Measurements from ENCODE around the gene XYLT1.
A peak's percentile ranks its signal among the peaks of the same experiment; 100 is the strongest.

The XYLT1 gene

DNA sequence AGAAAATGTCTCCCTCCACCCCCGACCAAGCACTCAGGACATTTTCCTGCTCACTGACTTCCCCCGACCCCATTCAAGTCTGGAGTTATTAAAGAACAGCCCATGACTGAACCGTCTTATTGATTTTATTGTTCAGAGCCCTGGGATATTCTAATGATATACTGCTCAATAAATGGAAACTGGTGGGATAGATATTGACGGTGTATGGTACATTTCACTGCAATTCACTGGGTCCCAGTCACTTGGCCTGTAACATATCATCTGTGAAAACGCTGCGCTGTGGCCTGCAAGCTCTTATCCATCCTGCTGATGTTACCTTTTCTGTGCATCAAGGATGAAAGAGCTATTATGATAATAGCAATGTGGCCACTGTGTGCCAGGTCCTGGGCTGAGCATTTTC is 258.2 kb downstream of the XYLT1 start:
- no peak for DNase-seq (ENCODE audit: low read depth in 2 of 2, low spot score in 1 of 2)

DNA sequence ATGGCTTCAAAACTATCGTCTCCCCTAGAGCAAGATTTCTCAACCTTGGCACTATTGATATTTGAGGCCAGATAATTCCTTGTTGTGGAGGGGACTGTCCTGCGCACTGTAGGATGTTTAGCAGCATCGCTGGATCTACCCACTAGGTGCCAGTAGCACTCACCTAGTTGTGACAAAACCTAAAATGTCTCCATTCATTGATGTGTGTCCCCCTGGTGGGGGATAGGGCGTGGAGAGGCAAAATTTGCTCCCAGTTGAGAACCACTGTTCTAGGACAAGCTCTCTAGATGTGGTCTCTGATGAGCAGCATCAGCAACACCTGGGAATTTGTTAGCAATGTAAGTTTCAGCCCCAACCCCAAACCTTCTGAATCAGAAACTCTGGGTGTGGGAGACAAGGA is 259.0 kb downstream of the XYLT1 start:
- DNase-seq (ENCODE audit: low read depth in 2 of 2, low spot score in 1 of 2) = no peak

DNA sequence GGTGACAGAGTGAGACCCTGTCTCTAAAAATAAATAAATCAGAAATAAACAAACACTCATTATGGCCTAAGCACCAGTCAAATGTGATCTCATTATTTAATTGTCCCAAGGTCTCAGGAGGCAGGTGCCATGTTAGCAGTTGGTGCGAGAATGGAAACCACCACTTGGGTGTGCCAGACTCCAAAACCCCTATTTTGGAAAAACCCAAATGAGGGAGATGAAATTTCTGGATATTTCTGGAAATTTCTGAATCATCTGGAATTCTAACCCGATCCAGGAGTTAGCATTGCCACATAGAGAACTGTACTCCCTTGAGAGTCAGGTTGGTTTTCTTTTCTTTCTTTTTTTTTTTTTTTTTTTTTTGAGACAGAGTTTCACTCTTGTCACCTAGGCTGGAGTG is 264.0 kb downstream of the XYLT1 start:
- DNase-seq (ENCODE audit: low read depth in 2 of 2, low spot score in 1 of 2) = no peak

DNA sequence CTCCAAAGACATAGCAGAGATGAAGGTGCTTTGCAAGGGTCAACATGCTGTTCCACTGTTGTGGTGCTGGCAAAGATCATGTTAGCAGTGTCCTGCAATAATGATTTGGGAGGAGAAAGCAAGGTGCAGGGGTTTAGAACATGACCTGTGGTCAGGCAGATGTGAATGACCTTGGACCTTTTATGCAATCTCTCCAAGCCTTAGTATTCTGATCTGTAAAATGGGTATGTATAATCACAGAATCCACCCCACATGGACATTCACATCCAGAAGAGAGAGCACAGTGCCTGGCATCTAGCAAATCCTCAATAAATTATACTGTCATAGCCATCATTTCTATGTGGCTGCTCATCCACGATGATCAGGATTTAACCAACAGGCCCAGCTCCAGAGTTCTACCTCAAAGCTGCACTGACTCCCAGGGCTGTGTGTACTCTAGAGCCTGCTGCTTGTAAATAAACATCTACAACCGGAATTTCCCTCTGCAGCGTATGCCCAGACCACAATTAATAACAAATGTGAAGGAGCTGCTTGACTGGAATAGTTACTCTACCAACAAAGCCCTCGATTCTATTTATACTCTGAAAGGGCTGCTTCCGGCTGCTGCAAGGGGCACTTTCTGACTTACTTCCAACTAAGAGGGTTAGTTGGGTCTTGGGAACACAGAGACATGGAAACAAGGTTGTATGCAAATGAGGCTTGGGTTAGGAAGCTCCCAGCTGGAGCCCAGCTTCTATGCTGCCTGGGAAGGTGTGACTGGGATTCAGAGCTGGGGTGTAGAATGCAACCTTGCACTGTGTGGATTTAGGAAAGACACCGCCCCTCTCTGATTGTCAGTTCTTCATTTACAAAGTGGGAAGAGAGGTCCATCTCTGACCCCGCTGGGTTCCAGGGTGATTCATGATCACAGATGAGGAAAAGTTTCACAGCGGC is 265.2 kb downstream of the XYLT1 start:
- no peak for DNase-seq (ENCODE audit: low read depth in 2 of 2, low spot score in 1 of 2)

DNA sequence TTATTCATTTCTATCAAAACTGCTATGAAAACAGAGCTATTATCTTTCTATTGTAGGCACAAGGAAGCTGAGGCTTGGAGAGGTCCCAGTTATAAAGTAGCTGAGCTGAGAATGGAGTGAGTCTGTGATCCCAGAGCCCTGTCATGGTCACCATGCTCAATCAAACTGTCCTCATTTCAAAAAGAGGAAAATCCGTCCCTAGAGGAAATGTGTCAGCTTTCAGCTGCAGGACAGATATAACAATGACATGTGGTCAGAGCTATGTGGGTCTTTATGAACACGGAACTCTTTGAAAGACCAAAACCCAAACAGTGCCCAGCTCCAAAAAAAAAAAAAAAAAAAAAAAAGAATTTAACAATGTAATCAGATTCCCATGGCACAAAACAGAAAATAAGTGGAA is 266.1 kb downstream of the XYLT1 start:
- DNase-seq (ENCODE audit: low read depth in 2 of 2, low spot score in 1 of 2) = no peak

DNA sequence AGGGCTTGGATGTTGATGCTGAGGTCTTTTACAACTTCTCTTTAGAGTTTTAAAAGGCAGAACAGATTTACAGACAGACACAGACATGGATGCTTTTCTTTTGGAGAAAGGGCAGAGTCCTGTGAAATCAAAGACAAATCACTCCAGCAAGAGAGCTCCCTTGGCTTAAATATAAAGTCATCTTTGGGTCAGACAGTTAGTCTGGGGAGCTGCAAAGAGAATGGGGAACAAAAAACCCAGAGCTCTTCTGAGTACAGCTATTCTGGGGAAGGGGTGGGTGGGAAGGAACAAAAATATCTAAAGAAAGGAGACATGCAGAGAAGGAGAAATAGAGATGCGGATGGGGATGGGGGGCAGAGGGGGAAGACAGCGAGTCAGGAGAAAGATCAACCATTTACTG is 266.6 kb downstream of the XYLT1 start:
- DNase-seq (ENCODE audit: low read depth in 2 of 2, low spot score in 1 of 2) = no peak

DNA sequence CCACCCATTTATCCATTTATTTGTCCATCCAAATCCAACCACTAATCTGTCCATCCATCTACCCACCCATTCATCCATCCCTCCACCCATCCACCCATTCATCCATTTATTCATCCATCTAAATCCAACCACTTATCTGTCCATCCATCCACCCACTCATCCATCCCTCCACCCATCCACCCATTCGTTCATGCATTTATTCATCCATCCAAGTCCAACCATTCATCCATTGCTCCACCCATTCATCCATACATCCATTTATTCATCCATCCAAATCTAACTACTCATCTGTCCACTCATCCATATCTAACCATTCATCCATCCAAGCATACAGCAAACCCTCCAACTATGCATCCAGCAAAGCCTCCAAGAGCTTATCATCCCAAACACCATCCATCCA is 267.3 kb downstream of the XYLT1 start:
- no peak for DNase-seq (ENCODE audit: low read depth in 2 of 2, low spot score in 1 of 2)

DNA sequence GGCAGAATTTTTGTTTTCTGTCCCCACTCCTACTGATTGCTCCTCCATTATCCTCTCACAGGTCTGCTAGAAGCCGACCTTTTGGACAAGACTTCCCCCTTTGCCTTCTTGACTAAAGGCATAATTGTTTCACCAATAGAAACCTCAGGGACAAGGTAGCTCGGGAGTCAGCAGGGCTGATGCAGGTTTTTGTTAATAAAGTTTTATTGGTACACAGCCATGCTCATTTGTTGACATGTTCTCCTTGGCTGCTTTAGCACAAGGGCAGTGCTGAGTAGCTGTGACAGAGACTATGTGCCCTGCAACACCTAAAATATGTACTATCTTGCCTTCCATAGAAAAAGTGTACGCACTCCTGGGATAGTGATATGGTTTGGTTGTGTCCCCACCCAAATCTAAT is 271.6 kb downstream of the XYLT1 start:
- DNase-seq (ENCODE audit: low read depth in 2 of 2, low spot score in 1 of 2) = no peak

DNA sequence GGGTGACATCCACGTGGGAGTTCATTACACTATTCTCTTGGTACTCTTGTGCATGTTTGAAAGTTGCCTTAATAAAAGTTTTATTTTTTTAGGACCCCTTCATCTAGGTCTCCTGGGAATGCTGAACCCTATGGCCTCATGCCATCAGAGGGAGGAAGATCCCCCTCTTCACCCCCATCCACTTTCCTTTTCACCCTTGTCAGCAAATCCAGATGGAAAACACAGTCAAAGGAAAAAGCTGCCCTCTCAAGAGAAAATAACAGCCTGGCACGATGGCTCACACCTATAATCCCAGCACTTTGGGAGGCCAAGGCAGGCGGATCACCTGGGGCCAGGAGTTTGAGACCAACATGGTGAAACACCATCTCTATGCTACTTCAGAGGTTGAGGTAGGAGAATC is 274.2 kb downstream of the XYLT1 start:
- DNase-seq (ENCODE audit: low read depth in 2 of 2, low spot score in 1 of 2) = no peak

DNA sequence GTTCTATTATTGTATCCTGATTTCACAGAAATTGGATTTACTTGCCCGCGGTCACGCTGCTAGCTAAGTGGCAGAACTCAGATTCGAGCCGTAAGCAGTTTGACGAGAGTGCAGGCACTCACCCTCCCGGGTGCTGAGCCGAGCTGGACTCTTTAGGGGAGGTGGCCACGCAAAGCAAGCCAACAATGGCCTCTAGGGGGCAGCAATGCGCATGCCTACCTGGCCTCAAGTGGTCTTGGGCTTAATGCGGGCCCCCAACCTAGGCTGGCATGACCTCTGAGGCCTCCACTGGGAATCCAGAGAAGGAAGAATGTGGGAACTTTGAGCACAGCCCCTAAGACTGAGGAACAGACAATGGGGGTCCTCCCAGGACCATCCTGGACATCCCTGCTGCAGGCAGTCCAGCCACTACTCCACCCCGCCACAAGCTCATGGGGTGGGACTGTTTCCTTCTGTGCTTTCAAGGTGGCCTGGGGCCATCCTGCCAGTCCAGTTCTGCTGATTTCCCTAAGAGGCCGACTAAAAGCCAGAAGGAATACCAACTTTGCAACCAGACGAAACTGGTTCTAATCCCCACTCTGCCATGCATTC is 276.5 kb downstream of the XYLT1 start:
- peak; percentile 12 to 41 for DNase-seq (ENCODE audit: low read depth in 2 of 2, low spot score in 1 of 2)

DNA sequence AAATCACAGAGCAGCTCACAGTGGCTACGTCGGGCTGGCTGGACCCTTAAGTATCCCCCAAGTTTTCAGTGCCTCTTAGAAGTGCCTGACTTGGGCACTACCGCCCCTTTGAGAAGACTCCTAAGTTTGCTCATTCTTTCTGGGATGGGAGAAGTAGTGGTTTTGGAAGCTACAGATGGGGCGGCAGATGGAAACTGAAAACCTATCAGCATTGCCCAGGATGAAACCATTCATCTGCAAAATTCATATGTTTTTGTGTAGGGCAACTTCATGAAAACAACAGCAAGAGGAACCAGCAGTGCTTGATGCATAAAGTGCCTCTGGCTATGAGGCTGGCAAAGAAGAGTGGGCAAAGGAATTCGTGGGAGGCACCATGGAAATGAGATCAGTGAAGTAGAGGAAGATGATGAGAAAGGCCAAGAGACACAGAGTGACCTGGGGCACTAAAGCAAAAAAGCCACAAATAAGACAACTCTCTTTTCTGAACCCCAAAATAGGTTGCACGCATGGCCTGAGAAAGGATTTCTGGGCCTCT is 277.1 kb downstream of the XYLT1 start:
- no peak for DNase-seq (ENCODE audit: low read depth in 2 of 2, low spot score in 1 of 2)

DNA sequence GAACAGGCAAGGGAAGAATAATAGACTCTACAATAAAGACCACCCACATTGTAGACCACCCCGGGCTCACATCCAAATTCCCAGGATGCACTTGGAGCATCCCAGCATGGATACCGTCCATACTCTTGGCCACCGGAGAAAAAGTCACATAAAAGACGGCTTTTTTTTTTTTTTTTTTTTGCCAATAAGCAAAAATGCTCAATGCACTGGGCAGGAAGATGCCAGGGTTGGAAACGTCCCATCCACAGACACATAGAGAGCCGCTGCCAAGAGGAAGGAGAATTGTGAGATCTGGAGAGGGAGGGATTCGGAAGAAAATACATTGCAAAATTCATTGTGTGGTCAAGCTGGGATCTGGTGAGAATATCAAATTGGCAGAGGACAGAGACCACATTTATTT is 286.7 kb downstream of the XYLT1 start:
- no peak for DNase-seq (ENCODE audit: low read depth in 2 of 2, low spot score in 1 of 2)

DNA sequence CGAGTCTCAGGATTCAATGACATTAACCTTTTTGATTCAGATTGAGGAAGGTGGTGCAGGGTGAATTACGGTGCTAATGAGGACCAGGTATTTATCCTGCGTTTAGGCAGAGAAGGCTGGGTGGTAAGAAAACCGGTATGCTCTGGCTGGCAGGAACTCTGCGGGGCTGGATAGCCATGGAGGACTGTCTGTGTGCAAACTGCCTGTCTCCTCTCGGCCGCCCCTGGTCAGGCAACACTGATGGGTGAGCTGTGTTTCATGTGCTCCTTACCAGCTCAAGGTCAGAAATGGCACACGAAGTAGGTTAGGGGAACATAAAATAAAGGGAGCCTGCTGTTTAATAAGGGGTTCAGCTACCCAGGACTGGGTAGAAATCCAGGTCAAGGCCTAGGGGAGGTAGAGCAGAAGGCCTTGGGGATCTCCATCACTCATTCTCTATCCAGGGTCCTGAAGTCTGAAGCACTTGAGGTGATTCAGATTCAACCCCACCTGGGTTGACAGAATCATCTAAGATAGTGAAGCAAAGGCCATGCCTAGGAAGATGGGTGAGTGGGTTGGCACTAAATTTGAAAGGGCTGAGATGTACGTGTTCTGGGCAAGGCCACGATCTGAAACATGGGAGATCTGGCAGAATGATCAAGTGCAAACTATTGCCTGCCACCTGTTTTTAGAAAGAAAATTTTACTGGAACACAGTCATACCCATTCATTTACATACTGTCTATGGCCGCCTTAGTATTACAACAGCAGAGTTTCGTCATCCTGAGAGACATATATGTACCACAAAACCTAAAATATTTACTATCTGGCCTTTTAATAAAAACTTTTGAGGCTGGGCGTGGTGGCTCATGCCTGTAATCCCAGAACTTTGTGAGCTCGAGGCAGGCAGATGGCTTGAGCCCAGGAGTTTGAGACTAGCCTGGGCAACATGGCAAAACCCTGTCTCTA is 292.5 kb downstream of the XYLT1 start:
- DNase-seq (ENCODE audit: low read depth in 2 of 2, low spot score in 1 of 2) = no peak

DNA sequence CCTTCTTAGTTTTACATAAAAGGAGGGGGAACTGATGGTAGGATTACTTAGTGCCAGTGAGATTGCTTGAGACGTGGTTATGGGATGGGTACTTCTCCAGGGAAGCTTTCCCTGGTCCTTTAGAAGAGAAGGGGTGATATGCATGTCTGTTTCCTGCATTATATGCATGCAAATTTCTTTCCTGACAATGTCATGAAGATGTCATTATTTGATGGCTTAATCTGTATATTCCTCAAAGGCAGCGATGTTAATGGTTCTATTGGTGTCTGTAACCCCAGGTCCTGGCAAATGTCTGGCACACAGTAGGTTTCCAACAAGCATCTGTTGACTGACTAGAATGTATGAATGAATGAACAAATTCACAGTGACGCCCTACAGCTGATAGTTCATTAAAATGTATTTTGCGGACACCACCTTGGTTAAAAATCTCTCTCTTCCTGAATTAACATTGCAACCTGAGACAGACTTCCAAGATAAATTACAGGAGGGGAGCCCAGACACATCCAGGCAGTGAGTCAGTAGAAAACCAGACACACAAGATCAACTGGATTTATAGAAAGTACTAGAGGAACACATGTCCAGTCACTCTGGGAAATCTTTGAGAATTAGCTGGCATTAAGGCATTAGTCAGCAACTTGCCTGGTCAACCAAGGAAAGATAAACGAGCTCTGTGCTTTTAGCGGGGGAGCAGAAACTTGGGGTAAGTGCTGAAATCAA is 293.4 kb downstream of the XYLT1 start:
- no peak for DNase-seq (ENCODE audit: low read depth in 2 of 2, low spot score in 1 of 2)

DNA sequence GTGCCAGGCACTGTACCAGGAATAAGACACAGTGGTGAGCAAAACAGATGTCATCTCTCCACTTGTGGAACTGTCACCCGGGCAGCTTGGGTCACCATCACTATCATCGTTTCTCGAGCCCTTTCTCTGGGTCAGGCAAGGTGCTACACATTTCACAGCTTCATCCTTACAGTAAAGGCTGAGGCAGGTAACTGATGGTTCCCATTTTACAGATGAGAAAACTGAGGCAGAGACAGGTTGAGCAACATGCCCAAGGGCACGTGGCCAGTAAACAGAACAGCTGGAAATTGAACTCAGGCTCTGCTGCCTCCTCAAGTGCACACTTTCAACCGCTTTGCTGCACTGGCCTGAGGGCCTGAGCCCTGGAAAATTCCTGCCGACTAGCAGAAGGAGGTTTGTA is 294.6 kb downstream of the XYLT1 start:
- DNase-seq (ENCODE audit: low read depth in 2 of 2, low spot score in 1 of 2) = no peak

DNA sequence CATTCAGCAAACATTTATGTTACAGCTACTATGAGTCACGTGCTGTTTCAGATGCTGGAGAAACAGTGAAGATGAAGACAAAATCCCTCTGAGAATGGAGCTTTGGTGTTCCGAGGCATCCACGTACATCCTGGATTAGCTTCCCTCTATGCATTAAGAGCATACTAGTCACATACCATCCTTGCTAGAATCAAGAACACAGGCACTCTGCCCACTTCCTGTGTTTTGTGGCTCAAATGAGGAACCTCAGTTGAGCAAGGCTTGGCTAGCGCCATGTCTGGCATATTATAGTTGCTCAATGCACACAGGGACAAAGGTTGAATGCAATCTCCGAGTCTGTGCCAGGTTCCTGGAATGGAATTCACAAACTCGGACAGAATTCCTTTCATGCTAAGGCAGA is 297.5 kb downstream of the XYLT1 start:
- DNase-seq (ENCODE audit: low read depth in 2 of 2, low spot score in 1 of 2) = no peak

DNA sequence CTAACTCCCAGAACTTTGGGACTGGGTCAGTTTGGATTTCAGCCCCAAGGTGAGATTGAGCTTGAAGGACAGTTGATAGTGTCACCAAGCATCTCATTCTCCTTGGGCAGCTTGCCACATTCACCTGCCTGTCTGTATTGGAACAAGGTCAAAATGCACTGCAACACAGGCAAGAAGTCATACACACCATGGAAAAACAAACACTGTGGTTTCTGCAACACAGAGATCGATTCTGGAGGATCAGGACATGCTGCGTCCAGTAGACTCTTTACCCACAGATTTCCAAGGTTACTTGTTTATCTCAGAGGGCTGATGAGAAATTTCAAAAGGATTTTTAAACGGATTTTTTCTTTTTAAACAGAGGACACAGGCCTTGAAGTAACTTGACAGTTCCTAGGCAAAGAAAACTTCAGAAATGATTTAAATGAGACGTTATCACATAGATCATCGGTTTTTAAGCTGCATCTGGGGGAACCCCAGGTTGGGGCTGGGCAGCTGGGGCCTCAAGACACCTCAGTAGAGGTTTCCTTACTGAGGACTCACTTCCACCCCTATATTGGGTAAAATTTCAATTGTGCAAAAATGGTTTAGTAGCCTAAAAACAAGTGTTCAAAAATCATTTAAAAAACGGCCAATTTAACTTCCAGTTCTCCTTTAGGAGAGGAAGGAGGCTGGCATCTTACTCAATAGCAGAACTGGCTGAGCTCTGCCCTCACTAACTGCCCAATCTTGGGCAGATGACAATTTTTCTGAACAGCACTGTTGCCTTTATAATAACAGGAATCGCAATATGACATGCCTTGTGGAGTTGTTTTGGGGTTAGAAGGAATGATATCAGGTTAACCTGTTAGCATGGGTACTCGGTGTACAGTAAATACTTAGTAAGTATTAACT is 299.3 kb downstream of the XYLT1 start:
- DNase-seq (ENCODE audit: low read depth in 2 of 2, low spot score in 1 of 2) = no peak

DNA sequence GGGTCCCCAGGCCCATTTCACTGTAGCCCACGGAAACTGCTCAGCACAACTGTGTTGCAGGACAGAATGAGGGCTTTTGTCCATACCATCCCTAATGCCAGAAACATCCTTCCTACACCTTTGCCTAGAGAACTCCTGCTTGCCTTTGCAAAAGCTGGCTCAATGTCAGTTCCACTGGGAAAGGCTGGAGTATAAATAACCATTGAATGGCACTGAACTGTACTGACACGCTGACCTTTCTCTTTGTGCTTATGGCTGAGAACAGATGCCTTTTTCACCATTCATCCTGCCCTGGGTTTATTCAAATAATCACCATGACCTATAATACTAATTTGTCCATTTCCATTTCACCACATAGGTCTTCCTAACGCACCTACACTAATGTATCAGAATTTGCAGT is 300.3 kb downstream of the XYLT1 start:
- no peak for DNase-seq (ENCODE audit: low read depth in 2 of 2, low spot score in 1 of 2)

DNA sequence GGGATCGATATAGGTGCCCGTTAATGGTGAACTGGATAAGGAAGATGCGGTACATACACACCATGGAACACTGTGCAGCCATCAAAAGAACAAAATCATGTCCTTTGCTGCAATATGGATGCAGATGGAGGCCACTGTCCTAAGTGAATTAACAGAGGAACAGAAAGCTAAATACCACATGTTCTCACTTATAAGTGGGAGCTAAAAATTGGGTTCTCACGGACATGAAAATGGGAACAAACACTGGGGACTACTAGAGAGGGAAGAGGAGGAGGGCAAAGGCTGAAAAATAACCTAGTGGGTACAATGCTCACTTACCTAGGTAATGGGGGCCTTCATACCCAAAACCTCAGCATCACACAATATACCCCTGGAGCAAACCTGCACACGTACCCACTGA is 302.6 kb downstream of the XYLT1 start:
- DNase-seq (ENCODE audit: low read depth in 2 of 2, low spot score in 1 of 2) = no peak

DNA sequence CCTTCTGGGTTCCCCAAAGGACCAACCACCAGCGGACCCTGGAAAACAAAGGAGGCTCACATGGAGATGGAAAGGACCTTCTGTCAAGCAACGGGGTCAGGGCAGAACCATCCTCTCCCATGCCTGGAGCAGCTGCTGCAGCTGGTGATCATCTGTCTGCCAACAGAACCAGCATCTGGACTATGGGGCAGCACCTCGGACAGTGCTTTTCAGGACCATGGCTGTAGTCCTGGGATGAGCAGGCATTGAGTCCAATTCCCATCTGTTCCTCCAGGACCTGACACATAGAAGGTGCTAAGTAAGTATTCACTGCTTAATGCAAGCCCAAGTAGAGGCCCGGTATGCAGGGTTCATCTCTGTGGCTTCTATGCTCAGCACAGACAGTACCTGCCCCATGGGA is 304.7 kb downstream of the XYLT1 start:
- no peak for DNase-seq (ENCODE audit: low read depth in 2 of 2, low spot score in 1 of 2)
